ENCODE measurements around the gene BAIAP2L2. TPM values are rescaled to one million over a fixed set of nuclear protein-coding genes. Genes with fewer than 3 reads are reported as not detected.
"Not testable (repeated sequence)": the region's sequence is repeated elsewhere in the genome, so short reads cannot be mapped to it uniquely, and the experiment has no call there.

Gene BAIAP2L2
- total RNA-seq, 2 donors from 2014 or later: 0.66 to 4.4 TPM

DNA sequence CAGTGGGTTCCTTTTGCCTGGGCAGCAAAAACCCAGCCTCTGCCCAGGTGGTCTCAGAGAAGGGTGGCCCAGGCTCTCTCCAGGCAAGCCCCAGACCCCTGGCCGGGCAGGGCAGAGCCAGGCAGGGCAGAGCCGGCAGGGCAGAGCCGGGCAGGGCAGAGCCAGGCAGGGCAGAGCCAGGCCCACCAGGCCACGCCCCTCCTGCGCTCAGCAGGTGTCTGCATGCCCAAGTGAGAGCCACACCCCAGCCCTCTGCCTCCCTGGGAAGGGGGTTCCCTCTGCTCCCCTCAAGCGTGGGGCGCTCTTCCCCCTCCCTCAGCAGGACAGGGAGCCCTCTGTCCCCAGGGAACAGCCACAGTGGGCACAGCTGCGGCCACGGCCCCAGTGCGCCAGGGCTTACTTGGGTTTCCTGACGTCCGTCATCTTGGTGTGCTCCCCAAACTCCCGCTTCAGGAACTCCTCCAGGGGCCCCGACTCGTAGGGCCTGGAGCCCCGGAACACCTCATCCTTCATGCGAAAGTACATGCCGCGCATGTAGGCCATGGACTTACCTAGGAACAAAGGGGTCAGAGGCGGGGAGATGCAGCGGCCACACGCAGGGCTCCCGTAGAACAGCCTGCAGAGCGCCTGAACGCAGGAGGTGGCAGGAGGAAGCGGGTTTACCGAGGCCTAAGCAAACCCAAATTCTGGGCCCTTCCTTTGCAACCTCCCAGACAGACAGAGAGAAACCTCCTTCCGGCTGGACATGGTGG is 10.1 kb upstream of the BAIAP2L2 start:
- Histone ChIP-seq H3K4me3 (no peak overlapping the region), H3K9me3 (no peaks in the 10 kb centered on the region), H3K27me3 (no peaks in the 10 kb centered on the region), H3K36me3 (replicated peaks in 1 of 2; ENCODE audit: insufficient read depth in 1 of 2, low read depth in 2 of 2) (no peaks in the 10 kb centered on the region), H3K27ac (no peak overlapping the region), H3K4me1 (no peaks in the 10 kb centered on the region)
- no peak for ATAC-seq
- WGBS, 2 donors: 88 to 91% methylated on average over 13 to 28 of the region's 28 CpGs
- intact Hi-C loops (cut with DNase I): no loop called here
- no peak for DNase-seq
- no peak for TF ChIP-seq POLR2A (IDR thresholded peaks at IDR 0.05)
- TF ChIP-seq, protein P1, sequence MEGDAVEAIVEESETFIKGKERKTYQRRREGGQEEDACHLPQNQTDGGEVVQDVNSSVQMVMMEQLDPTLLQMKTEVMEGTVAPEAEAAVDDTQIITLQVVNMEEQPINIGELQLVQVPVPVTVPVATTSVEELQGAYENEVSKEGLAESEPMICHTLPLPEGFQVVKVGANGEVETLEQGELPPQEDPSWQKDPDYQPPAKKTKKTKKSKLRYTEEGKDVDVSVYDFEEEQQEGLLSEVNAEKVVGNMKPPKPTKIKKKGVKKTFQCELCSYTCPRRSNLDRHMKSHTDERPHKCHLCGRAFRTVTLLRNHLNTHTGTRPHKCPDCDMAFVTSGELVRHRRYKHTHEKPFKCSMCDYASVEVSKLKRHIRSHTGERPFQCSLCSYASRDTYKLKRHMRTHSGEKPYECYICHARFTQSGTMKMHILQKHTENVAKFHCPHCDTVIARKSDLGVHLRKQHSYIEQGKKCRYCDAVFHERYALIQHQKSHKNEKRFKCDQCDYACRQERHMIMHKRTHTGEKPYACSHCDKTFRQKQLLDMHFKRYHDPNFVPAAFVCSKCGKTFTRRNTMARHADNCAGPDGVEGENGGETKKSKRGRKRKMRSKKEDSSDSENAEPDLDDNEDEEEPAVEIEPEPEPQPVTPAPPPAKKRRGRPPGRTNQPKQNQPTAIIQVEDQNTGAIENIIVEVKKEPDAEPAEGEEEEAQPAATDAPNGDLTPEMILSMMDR (IDR thresholded peaks at IDR 0.05): no peak

DNA sequence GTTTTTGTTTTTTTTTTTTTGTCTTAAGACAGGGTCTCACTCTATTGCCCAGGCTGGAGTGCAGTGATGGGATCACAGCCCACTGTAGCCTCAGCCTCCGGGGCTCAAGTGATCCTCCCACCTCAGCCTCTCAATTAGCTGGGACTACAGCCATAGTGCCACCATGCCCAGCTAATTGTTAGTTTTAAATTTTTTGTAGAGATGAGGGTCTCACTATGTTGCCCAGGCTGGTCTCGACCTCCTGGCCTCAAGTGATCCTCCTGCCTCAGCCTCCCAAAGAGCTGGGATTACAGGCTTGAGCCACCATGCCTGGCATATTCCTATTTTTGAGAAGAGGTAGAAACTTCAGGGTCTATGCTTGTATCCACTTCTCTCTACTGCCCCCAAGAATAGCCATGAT is 8.3 kb upstream of the BAIAP2L2 start:
- H3K4me1 ChIP-seq; DNase-seq; H3K27me3 ChIP-seq; intact Hi-C loops (cut with DNase I); H3K9me3 ChIP-seq; H3K4me3 ChIP-seq; H3K27ac ChIP-seq; ATAC-seq; H3K36me3 ChIP-seq (replicated peaks in 1 of 2; ENCODE audit: insufficient read depth in 1 of 2, low read depth in 2 of 2): not testable (repeated sequence)
- 91 to 96% methylated on average over 2 of the region's 2 CpGs for WGBS, 2 donors

DNA sequence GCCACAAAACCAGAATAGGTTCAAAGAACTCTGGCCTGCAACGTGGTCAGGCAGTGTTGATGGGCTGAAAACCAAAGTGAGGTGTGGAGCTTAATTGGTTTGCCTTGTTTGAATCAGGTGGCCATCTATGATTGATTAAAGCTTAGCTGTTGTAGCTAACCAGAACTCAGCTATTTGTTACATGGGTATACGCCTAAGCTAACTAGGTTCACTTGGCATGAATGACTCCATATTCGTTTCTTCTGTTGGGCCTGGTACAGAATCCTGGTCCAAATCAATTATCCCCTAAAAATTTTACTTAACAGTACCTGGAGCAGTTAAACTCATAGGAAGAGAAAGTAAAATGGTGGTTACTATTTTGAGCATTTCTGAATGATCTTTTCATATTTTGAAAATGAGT is 7.7 kb upstream of the BAIAP2L2 start:
- no peak overlapping the region for H3K4me3 ChIP-seq
- H3K27me3 ChIP-seq: no peaks in the 10 kb centered on the region
- no peak overlapping the region for H3K27ac ChIP-seq
- no peaks in the 10 kb centered on the region for H3K9me3 ChIP-seq
- H3K36me3 ChIP-seq (replicated peaks in 1 of 2; ENCODE audit: insufficient read depth in 1 of 2, low read depth in 2 of 2): no peaks in the 10 kb centered on the region
- peaks cover 7% of the 10 kb centered on the region for H3K4me1 ChIP-seq
- 82 to 91% methylated on average over 3 of the region's 3 CpGs for WGBS, 2 donors
- ATAC-seq (no peak), DNase-seq (no peak)
- intact Hi-C loops (cut with DNase I): no loop called here
- TF ChIP-seq, protein P1 (IDR thresholded peaks at IDR 0.05): no peak
- no peak for TF ChIP-seq POLR2A (IDR thresholded peaks at IDR 0.05)

DNA sequence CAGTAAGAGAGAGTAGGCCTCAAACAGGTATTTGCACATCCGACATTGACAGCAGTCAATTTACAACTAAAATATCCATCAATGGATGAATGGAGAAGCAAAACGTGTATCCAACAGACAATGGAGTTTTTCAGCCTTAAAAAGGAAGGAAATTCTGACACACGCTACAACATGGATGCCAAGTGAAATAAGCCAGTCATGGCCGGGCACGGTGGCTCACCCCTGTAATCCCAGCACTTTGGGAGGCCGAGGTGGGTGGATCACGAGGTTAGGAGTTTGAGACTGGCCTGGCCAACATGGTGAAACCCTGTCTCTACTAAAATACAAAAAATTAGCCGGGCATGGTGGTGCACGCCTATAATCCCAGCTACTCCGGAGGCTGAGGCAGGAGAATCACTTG is 7.1 kb upstream of the BAIAP2L2 start:
- intact Hi-C loops (cut with DNase I); H3K4me3 ChIP-seq: not testable (repeated sequence)
- 89 to 93% methylated on average over 10 of the region's 10 CpGs for WGBS, 2 donors

DNA sequence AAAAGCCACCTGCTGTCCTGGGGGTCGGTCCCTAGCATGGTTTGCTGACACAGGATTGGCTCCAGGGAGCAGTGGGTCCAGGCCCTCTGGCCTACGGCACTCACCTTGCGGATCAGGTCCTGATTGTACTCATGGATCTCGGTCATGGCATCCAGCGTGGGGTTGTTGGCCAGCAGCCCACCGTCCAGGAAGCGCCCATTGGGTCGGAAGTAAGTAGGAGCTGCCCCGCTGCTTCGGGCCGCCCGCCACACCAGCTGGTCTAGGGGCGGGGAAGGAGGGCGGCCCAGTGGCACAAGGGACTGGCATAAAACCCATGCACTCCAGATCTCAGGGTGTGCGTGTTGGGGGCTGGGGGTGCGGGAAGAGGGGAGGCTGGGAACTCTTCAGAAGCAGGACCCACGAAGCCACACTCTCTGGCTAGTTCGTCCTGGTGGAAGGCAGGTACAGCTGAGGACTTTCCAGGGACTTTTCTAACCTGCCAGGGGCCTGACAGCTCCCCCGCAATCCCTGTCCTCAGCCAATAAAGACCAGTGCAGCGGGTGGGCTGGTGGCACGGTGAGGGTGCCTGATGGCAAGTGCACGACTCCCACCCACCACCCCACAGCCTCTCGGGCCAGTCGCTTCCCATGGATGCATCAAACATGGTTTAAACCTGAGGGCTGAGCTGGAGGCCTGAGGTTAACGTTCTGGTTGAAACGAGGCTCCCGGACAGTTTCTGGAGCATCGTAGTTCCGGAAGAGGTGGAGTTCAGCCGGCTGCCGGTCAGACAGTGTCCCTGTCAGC is 5.1 kb upstream of the BAIAP2L2 start:
- Histone ChIP-seq H3K36me3 (replicated peaks in 1 of 2; ENCODE audit: insufficient read depth in 1 of 2, low read depth in 2 of 2) (no peaks in the 10 kb centered on the region), H3K9me3 (no peaks in the 10 kb centered on the region), H3K4me3 (no peak overlapping the region), H3K27me3 (no peaks in the 10 kb centered on the region), H3K4me1 (peaks cover 7% of the 10 kb centered on the region), H3K27ac (no peak overlapping the region)
- TF ChIP-seq, protein P1 (IDR thresholded peaks at IDR 0.05): no peak
- no peak for TF ChIP-seq POLR2A (IDR thresholded peaks at IDR 0.05)
- intact Hi-C loops (cut with DNase I): no loop called here
- no peak for DNase-seq
- WGBS, 2 donors: 96% methylated on average over 31 of the region's 31 CpGs; no CpG with 5 or more reads in 1 of the 2 donors
- ATAC-seq: no peak

More for the DNA sequence above, 7.1 kb upstream of the BAIAP2L2 start:
- DNase-seq; H3K36me3 ChIP-seq (replicated peaks in 1 of 2; ENCODE audit: insufficient read depth in 1 of 2, low read depth in 2 of 2); H3K9me3 ChIP-seq; H3K27me3 ChIP-seq; ATAC-seq; H3K4me1 ChIP-seq; H3K27ac ChIP-seq: not testable (repeated sequence)

All from body of pancreas (tissue), 4 donors.